ENCODE measurements around the gene IGDCC3. TPM values are rescaled to one million over a fixed set of nuclear protein-coding genes. Genes with fewer than 3 reads are reported as not detected.

The IGDCC3 gene
- total RNA-seq (2022; extraction: Qiagen RNA extraction; ENCODE audit: low read depth): 0.12 to 0.19 TPM (median 0.13 TPM) in 3 of 5 replicates, not detected in the others

GRCh38 chr15:65377976-65378366, at the start of gene IGDCC3:
TSS of gene IGDCC3 (minus strand) at chr15:65378002. CDS start at chr15:65377788, 214 bp downstream.

GRCh38 chr15:65304381-65305149, 73.2 kb downstream of the IGDCC3 start, which contains the start of gene RNU5B-1:
TSS of gene RNU5B-1 (plus strand) at chr15:65304677.

GRCh38 chr15:65286704-65287519, 90.9 kb downstream of the IGDCC3 start, which contains the start of gene PARP16:
TSS of gene PARP16 (minus strand) at chr15:65286883. CDS start at chr15:65286426, 457 bp downstream.

Other genes with a start within 250 kb of the IGDCC3 start
- gene PDCD7, start 244.2 kb downstream of the IGDCC3 start, total RNA-seq (2022; extraction: Qiagen RNA extraction; ENCODE audit: low read depth): 22.0 to 29.0 TPM (median 28.4 TPM) in 5 replicates
- 42.7 to 63.1 TPM (median 53.0 TPM) in 5 replicates for gene CLPX, start 192.7 kb downstream of the IGDCC3 start, total RNA-seq (2022; extraction: Qiagen RNA extraction; ENCODE audit: low read depth)
- 0.07 to 0.09 TPM (median 0.08 TPM) in 5 replicates for gene CILP, start 166.5 kb downstream of the IGDCC3 start, total RNA-seq (2022; extraction: Qiagen RNA extraction; ENCODE audit: low read depth)
- gene PARP16, start 91.1 kb downstream of the IGDCC3 start, total RNA-seq (2022; extraction: Qiagen RNA extraction; ENCODE audit: low read depth): 9.2 to 10.9 TPM (median 10.3 TPM) in 5 replicates
- not detected in 5 replicates for gene RNU5A-1, start 82.0 kb downstream of the IGDCC3 start, total RNA-seq (2022; extraction: Qiagen RNA extraction; ENCODE audit: low read depth)
- gene RNU5B-1, start 73.3 kb downstream of the IGDCC3 start, total RNA-seq (2022; extraction: Qiagen RNA extraction; ENCODE audit: low read depth): not detected in 5 replicates
- gene IGDCC4, start 44.9 kb upstream of the IGDCC3 start, total RNA-seq (2022; extraction: Qiagen RNA extraction; ENCODE audit: low read depth): 1.5 to 2.7 TPM (median 2.4 TPM) in 5 replicates
- gene DPP8, start 139.7 kb upstream of the IGDCC3 start, total RNA-seq (2022; extraction: Qiagen RNA extraction; ENCODE audit: low read depth): 19.9 to 30.0 TPM (median 26.2 TPM) in 5 replicates
- 113 to 157 TPM (median 144 TPM) in 5 replicates for gene HACD3, start 152.5 kb upstream of the IGDCC3 start, total RNA-seq (2022; extraction: Qiagen RNA extraction; ENCODE audit: low read depth)
- 42.4 to 44.8 TPM (median 43.8 TPM) in 5 replicates for gene INTS14, start 233.1 kb upstream of the IGDCC3 start, total RNA-seq (2022; extraction: Qiagen RNA extraction; ENCODE audit: low read depth)
- gene SLC24A1, start 243.9 kb upstream of the IGDCC3 start, total RNA-seq (2022; extraction: Qiagen RNA extraction; ENCODE audit: low read depth): 2.4 to 5.2 TPM (median 4.0 TPM) in 5 replicates

Measured in A549 treated with ZK216348 at 1 μM for 4 hours (cell line).